ENCODE measurements around the gene NDST1. TPM values are rescaled to one million over a fixed set of nuclear protein-coding genes. Genes with fewer than 3 reads are reported as not detected.
A peak's percentile ranks its signal among the peaks of the same experiment; 100 is the strongest.

Gene NDST1
- total RNA-seq, 1 experiment from 2014 or later, result 58.6 TPM

DNA sequence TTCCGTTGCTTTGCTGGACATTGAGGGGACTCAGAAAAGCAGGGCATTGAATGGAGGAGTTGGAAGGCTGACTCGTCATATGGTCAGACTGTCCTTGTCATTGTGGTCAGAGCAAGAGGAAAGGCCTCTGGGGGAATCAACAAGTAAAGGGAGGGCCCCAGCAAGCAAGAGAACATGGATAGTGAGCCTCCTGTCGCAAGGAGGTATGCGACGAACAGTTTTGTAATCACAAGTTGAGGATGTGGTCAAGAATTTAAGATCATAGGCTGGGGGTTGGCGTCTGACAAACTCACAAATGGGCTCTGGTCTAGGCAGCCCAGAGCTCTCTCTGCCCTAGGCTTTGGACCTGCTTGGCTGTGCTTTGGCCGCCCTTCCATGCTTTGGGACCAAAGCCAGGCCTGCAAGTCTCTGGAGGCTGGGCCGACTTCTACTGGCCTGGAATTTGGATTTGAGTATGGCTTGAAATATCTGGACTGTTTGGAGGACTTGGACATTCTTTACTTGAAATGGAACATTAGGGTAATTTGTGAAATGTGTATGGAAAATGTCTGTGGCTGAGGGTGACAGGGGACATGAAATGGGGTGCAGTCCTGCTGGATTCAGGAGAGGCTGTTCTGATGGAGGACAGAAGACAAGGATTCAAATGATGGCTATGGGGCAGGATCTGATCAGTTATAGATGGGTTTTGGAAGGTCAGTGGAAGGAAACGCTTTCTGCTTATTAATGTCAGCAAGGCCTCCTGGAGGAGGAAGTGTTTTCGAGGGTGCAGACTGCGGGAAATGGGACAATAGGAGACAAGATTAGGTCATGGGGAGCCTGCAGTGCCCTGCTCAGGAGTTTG, 19.2 kb upstream of the NDST1 start:
- DNase-seq (ENCODE audit: low read depth), result peak; percentile 80

DNA sequence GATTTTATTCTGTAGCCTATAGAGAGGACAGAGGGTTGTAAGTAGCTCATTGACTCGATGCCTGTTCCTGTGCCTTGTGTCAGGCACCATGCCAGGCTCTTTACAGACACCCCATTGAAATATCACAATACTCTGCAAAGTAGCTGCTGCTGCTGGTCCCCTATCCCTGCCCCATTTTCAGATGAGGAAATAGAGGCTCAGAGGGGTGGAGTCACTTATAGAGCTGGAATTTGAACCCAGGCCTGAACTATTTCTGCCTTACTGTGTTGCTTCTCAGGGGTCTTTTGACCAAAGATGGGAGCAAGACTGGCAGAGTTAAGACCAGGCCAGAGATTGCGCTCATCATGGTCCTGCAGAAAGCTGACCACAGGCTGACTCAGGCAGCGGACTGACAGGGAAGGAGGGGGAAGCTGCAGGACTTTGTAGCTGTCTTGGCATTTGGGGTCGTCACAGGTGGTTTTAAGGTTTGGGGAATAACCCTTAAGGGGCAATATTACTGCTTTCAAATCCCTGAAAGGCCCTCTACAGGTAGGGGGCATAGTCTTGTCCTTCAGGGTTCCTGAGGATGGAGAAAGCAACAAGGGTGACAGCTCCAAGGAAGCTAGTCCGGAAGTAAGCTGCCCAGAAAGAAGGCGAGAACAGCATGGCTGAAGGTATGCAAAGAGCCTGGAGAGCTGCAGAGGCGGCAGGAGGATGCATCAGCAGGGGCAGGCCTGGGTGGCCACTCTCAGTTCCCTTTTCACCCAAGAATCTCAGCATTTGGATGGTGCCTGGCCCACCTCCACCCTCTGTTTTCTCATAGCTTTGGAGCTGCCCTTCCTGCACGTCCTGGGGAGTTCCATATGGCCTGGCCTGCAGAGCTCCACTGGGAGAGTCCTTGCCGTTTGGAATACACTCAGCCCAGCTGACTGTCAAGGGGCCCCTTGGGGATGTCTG, 18.3 kb upstream of the NDST1 start:
- peak; percentile 64 for DNase-seq (ENCODE audit: low read depth)

DNA sequence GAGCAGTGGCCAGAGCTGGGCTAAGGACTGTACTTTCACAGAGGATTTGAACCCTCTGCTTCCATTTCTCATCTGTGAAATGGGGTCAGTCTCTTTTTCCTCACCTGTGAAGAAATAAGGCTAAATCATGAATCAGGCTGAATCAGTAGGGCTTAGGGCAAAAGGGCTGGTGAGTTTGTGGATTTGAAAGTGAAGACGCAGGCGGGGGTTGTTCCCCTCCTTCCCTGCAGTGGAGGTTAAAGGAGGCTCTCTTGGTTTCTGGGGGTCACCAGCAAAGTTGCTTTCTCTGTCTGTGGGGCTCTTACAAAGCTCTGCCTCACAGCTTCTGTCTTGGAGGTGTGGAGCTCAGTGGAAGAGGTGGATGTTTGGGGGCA, 17.6 kb upstream of the NDST1 start:
- DNase-seq (ENCODE audit: low read depth), result no peak

DNA sequence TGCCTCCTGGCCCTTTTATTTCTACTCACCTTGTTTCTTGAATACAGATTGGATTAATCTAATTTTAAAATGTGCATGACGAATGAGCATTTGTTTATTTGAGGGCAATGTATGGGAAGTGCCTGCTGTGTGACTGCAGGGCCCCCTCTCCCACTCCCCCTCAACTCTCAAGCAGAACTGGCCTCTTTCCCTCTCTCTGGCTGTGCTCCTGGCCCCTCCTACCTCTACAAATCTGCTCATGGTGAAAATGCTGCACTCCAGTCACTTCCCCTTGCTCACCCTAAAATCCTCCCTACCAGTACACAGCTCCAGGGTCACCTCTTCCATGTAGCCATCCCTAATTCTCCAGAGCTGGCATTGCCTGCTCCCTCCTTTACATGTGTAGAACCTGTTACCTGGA, 17.2 kb upstream of the NDST1 start:
- DNase-seq (ENCODE audit: low read depth), result no peak

DNA sequence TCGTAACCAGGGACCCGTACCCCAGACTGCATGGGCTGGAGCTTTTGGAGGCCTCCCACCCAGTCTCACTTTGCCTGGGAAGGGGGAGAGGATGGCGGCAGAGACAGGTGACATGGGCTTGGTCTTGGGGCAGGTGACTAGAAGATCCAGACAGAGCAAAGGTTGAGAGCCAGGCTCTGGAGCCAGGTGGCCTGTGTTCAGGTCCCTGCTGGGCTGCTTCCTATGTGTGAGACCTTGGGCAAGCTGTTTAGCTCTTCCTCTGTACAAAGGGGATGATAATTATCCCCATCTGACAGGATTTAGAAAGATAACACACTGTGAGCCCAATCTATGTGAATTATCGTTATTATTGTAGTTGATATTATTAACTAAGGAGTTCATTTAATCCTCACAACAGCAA, 16.1 kb upstream of the NDST1 start:
- DNase-seq (ENCODE audit: low read depth), result no peak

DNA sequence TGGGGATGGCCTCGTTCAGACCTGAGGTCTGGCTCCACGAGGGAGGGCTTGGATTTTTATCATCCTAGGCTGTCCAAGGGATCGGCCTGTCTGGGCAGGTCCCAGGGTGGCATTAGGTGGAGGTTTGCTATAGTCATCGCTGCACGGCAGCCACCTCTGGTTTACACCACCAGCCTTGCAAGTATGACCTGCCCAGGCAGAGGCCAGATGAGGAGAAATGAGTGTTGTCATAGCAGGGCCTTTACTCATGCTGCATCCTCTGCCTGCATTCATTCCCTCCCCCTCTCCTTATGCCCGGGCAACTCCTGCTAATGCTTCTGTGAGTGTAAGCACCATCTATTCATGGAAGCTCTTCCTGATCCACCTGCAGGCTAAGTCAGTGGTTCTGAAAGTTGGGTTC, 15.3 kb upstream of the NDST1 start:
- peak; percentile 93 for DNase-seq (ENCODE audit: low read depth)

DNA sequence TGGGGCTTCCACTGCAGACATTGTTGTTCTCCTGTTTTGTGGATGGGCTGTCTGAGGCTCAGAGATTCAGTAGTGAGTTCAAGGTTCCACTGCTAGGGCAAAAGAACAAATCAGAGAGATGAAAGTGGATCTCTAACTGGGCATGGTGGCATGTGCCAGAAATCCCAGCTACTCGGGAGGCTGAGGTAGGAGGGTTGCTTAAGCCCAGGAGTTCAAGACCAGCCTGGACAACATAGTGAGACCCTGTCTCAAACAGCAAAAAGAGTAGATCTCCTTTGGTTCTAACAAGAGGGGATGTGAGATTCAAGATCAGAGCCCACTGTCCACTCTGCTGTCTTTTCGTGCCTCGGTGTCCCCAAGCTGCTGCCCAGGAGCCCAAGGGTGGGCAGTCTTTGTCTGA, 11.8 kb upstream of the NDST1 start:
- no peak for DNase-seq (ENCODE audit: low read depth)

DNA sequence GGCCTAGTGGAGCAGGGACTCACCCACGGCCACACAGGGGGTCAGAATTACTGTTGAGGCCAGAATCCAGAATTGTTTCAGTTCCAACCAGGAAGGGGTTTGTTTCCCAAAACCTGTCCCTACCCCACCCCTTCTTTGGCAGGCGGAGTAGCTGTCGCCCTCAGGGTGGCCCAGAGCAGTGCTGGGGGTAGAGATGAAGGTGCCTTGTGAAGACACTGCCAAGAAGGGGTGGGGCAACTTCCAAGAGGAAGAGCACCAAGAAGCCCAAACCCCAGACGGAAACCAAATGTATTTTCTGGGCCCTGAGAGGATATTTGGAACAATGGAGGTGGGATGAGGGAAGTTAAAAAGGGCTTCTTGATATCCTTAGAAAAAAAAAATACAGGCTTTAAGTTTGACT, 11.4 kb upstream of the NDST1 start:
- no peak for DNase-seq (ENCODE audit: low read depth)

DNA sequence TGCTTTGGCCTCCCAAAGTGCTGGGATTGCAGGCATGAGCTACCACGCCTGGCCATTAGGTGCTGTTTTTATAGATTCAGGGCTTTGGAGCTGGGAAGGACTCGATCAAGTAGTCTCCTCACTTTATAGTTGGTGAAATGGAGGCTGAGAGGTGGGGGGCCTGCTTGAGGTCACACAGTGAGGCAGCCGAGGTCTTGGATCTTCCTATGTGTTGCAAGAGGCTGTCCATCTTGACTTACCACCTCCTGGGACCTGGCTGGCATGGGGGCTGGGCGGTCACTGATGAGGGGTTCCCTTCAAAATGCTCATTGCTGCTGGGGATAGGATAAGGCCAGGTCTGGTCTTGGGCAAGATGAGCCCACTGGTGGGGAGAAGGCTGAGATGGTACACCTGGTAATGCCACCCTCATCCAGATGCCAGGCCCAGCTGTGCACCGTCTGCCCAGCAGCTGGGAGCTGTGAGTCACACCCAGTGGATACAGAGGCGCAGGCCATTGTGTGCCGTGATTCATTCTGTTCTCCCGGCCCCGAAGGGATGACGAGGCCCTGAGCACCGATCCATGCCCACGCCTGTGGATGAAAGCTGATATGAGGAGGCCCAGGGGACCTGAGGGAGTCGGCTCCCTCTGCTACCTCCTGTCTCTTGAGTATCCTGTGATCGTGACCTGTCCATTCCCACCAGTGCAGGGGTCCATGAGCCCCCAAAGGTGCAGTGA, 10.5 kb upstream of the NDST1 start:
- DNase-seq (ENCODE audit: low read depth), result peak; percentile 96

DNA sequence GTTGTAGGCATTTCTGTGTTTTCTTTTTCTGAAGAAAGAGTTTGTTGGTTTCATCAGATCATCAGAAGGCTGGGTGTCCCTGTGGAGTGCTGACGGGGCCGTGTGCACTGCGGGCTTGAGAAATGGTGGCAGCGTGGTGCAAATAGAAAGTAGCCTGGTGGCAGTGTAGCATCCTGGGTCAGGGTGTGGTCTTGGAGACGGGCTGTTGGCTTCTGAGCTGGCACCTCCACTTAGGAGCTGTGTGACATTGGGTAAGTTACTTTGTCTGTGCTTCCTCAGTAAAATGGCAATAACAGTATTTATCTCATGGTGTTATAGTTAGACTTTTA, 10.0 kb upstream of the NDST1 start:
- DNase-seq (ENCODE audit: low read depth), result no peak

DNA sequence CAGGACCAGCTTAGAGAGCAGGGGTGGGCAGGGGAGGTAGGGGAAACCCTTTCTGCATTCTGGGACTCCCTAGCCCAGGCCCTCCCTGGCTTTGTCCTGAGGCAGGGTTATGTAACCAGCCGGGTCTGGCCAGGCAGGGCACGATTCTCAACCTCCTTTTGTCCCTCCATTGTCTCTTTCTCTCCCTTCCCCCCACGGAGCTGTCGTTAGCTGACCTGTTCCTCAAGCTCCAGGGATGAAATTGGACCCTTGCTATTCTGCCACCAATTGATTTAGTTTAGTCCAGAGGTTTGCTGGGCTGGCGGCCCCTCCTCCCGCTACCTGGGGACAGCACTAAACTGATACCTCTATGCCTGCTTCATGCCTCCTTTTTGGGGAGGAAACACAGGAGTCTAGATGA, 9.4 kb upstream of the NDST1 start:
- DNase-seq (ENCODE audit: low read depth), result no peak

DNA sequence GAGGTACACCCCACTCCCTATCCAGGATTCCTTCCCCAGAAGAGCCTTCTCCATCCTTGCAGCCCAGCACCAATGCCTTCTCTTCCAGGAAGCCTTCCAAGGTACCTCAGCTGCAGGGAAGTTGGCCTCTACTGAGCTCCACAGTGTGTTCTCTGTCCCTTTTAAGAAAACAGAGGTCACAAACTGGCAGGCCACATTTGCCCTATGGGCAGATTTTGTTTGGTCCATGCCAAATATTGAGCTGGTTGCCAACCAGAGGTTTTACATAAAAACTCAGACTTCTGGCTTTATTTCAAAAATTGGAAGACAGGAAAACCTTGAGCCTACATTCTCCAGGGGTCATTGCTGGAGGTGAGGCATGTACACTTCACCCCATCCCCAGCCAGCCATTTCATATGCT, 9.0 kb upstream of the NDST1 start:
- no peak for DNase-seq (ENCODE audit: low read depth)

DNA sequence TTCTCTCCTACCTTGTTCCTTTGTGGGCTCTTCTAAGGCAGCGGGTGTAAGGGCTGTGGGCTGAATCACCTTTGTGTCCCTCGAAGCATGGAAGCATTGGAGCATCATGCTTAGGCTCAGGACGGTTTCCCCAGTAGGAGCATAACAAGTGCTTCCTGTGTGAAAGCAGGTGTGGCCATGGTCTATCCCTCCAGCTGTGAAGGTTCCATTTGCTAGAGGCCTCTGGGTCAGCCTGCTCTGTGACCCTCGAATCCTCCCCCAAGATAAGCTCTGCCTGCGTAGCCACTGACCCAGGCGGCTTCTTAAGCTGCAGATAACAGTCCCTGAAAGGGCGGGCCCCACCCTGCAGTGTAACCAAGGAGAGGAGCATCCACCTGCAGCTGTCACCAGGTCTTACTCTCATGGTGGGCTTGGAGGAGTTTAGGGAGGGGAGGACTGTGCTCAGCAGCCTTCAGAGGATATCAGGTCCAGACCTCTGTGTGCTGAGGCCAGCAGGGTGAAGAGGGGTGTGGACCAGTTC, 8.4 kb upstream of the NDST1 start:
- DNase-seq (ENCODE audit: low read depth), result no peak

DNA sequence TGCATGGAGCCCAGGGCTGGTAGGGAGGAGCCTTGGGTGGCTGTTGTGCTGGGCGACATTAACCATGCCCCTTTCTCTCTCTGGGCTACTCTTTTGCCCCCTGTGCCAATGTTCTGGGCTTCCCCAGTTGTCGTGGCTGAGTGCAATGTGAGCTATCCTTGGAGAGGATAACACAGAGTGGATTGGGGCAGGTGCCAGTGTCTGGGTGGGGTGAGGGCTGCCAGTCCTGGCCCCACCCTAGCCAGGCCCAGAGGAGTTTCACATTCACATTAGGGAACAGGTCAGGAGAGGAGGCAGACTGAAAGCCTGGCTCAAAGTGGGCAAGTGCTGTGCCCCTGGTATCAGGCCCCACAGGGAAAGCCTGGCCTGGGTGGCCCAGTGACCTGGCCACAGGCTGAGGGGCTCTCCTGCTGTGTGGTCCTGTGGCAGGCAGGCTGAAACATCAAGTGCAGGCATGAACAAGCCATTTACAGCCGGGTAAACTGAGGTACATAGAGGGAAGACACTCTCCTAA, 7.5 kb upstream of the NDST1 start:
- DNase-seq (ENCODE audit: low read depth), result no peak

DNA sequence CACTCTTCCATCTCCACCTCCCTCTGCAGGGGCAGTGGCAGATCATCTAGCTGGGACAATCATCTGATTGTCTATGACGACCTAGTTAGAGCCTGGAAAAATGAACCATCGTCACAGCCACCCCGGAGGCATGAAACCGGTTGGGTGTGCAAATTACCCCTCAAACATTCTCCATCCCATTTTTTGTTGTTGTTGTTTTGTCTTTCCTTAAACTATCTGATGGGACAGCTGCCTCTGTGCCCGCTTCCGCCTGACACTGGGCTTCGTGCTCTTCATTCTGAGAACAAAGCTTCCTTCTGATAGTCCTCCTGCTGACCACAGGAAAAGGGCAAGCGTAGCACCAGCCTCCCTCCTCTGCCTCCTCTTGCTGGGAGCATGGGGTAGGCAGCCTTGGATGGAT, 7.0 kb upstream of the NDST1 start:
- no peak for DNase-seq (ENCODE audit: low read depth)

DNA sequence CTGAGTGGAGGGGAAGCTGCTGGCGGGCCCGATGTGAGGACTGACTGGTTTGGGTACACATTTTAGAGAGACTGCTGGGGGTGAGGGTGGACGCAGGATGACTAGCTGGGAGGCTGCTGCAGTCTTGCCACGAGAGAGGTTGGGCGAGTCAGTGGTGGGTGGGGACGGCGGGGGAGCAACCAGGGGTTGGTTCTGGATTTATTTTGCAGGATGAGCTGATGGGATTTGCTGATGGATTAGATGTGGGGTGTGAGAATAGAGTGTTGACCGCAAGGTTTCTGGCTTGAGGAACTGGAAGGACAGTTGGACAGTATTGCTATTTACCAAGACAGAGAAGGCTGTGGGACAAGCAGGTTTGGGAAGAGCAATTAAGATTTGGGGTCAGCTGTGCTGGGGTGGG, 5.8 kb upstream of the NDST1 start:
- DNase-seq (ENCODE audit: low read depth), result peak; percentile 49

DNA sequence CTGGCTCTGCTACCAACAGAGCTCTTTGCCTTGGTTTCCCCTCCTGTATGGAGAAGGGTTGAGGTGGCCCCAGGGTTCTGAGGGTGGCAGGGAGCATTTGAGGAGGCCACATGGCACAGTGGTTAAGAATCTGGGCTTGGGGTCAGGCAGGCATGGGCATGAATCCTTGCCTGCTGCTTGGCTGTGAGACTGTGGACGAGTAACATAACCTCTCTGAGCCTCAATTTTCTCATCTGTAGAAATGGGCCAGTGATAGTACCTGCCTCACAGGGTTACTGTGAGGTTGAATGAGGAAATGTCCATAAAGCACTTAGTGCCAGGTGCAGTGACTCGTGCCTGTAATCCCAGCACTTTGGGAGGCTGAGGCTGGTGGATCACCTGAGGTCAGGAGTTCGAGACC, 5.1 kb upstream of the NDST1 start:
- DNase-seq (ENCODE audit: low read depth), result no peak

DNA sequence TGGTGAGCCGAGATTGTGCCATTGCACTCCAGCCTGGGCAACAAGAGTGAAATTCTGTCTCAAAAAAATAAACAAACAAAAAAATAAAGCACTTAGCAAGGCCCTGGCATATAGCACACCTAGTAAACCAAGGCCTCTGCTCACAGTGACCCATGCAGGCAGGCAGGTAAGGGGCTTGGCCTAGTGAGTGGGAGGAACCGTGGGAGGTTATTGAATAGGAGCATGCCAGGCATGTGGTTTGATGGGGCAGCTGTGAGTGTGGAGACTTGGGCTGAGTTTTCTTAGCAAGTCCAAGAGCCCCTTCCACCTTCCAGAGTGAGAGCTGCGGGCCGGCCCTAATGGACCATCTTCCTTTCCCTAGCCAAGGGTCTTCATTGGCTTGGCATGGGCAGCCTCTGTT, 4.5 kb upstream of the NDST1 start:
- no peak for DNase-seq (ENCODE audit: low read depth)

DNA sequence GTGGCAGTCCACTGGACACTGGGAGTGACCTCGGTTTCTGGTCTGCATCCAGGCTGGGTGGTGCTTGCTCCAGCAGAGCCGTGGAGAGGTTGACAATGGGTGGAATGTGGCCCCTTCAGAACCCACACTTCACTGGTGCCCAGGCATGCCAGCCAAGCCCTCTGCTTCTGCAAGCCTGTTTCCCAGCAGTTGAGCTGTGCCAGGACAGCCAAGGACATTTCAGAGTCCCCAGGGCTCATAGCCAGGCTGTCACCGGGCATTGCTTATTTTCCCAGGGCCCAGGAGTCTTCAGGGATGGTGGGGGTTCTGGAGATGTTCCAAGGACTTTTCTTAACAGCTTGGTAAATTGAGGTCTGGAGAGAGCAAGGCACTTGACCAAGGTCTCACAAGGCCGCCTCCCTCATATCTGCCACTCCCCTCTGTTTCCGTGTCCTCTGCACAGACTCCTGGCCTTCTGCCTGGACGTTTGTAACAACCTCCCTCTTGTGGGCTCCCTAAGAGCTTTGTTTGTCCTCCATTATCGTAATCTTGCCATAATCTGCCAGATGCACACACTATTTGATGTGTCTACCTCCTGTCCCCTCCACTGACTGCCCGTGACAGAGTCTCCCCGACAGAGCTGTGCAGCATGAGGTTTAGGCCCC, 3.8 kb upstream of the NDST1 start:
- no peak for DNase-seq (ENCODE audit: low read depth)

DNA sequence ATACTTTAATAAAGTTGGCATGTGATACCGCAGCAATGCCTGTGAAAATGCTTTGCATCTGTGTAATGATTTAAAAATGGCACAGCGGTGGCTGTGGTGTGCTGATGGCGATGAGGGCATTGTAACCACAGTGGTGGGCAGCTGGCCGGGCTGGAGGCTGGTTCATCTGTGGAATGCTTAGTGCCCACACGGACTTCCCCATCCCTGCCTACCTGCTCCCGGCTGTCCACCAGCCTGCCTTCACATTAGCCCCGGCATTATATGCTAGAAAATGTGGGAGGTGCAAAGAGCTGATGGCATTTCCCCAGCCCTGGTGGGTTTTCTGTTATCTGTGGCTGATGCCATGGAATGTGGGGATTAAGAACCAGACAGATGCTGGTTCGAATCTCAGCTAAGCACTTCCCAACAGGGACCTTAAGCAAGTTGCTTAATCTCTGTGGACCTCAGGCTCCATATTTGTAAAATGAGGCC, 2.9 kb upstream of the NDST1 start:
- DNase-seq (ENCODE audit: low read depth), result peak; percentile 51

DNA sequence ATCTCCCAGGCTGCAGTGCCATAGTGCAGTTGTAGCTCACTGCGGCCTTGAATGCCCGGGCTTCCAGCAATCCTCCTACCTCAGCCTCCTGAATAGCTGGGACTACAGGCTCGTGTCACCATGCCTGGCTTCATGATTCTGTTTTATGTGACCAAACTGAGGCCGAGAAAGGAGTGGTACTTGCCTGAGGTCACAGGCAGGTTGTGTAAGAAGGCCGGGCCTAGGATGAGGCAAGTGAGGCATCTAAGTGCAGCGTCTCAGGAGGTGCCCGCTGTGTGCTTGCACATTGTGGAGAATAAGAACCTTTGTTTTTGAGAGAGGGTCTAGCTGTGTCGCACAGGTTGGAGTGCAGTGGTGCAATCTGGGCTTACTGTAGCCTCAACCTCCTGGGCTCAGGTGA, 2.1 kb upstream of the NDST1 start:
- DNase-seq (ENCODE audit: low read depth), result no peak

Measured in HT1080 (cell line).